ENCODE measurements around the gene GAL3ST2.

DNA sequence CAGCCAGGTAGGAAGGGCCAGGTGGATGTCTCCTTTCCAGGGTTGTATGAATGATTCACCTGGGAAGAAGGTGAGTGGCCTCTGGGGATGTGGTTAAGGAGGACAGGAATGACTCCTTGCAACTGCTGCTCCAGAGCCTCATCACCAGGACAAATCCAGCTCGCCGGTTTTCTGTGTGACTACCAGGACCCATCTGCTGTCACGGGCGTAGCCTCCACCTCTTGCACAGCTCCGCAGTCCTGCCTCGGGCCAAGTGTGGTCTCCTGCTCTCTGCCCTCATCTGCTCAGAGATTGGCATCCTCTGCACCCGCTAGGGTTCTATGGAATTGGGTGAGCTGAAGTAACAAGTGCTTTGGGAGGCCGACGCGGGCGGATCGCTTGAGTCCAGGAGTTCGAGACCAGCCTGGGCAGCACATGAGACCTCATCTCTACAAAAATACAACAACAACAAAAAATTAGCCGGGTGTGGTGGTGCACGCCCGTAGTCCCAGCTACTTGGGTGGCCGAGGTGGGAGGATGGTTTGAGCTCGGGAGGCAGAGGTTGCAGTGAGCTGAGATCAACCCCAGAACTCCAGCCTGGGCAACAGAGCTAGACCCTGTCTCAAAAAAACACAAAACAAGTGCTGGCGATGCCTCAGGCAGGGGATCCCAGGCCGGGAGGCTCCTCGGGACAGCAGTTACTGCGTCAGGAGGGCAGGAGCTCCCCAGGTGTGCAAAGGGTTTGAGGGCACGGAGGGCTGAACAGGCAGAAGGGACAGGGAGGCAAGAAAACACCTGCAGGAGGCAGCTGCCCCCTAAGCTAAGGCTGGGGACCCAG lies 43.0 kb upstream of the GAL3ST2 start:
- no peak for TF ChIP-seq EZH2 (IDR thresholded peaks at IDR 0.05)
- no peak for TF ChIP-seq POLR2AphosphoS5 (IDR thresholded peaks at IDR 0.05; ENCODE audit: borderline replicate concordance, low read depth, low read length)

Data from SK-N-MC (cell line).